Adrenal gland (tissue), 12 donors: ENCODE data around the gene RRP15. TPM values are rescaled to one million over a fixed set of nuclear protein-coding genes. Genes with fewer than 3 reads are reported as not detected.

Experiments
- DNase-seq, 7 donors: peaks; one replicate each; pipeline ENCODE4 v3.0.0-alpha.2; 2019 to 2020
- H3K27ac ChIP-seq, 5 donors: fragments of 200-600 bp; sonication (generic) in 4 of 5; 1 replicate in 3 of 5; 2 replicates in 2 of 5; pipeline versions ENCODE4 v1.5.1 to v1.8.0; 2016 to 2020; ENCODE audit warnings: mild to moderate bottlenecking in 1 of 5
- H3K27me3 ChIP-seq: fragments of 200-600 bp; 2 replicates; pipeline ENCODE4 v1.8.0; 2021
- H3K36me3 ChIP-seq, 2 donors: fragments of 200-600 bp; replicated peaks in 1 of 2; 1 replicate in 1 of 2; 2 replicates in 1 of 2; pipeline versions ENCODE4 v1.5.1 to v1.8.0; 2018 to 2022
- H3K4me1 ChIP-seq, 2 donors: fragments of 200-600 bp; replicated peaks in 1 of 2; 1 replicate in 1 of 2; 2 replicates in 1 of 2; pipeline versions ENCODE4 v1.5.1 to v1.8.0; 2018 to 2021
- H3K4me3 ChIP-seq, 4 donors: fragments of 200-600 bp; sonication (generic) in 3 of 4; one replicate each; pipeline ENCODE4 v1.5.1; 2016 to 2018
- H3K9me3 ChIP-seq, 3 donors: fragments of 200-600 bp; sonication (generic) in 1 of 3; replicated peaks in 1 of 3; 1 replicate in 2 of 3; 2 replicates in 1 of 3; pipeline versions ENCODE4 v1.5.1 to v1.8.0; 2016 to 2021
- CTCF ChIP-seq, 6 experiments: fragments of 450-650 bp in 4 of 6; fragments of 200-600 bp in 2 of 6; sonication (generic) in 1 of 6; IDR thresholded peaks; 1 replicate in 5 of 6; 2 replicates in 1 of 6; pipeline versions ENCODE4 v1.5.1 to v1.8.0; 2016 to 2021; ENCODE audit warnings: antibody characterized with exemption in 6 of 6, mild to moderate bottlenecking in 2 of 6, moderate library complexity in 1 of 6
- POLR2A ChIP-seq, 2 donors: fragments of 450-650 bp; IDR thresholded peaks; one replicate each; pipeline ENCODE4 v1.6.1; 2017; ENCODE audit warnings: antibody characterized with exemption in 2 of 2, mild to moderate bottlenecking in 2 of 2, moderate library complexity in 1 of 2
- WGBS, 4 donors: extraction: QIAGEN DNeasy Blood & Tissue Kit in 2 of 4; methylation state at CpG; one replicate each; pipeline versions ENCODE4 v1.1.5 to v1.1.7; 2013 to 2017; 5-methylcytosine and 5-hydroxymethylcytosine counted together
- intact Hi-C, 2 donors: fragments of 100-400 bp; cut with DNase I; formaldehyde crosslinking; loops; one replicate each; pipeline versions ENCODE4 v1.14.1 to v1.15.0; 2022 to 2023
- polyA plus RNA-seq, 3 donors: library from polyadenylated mRNA; stranded (reverse); fragments of 200-250 nt in 2 of 3; fragments of 350-450 nt in 1 of 3; fragmentation: Illumina TruSeq in 1 of 3; extraction: RNeasy Lipid Tissue Mini Kit (QIAGEN cat#74804) in 1 of 3; gene quantifications; one replicate each; pipeline ENCODE4 v1.2.3, GENCODE V29; 2013 to 2014
- total RNA-seq, 9 donors: library from RNA; depleted of rRNA in 4 of 9; stranded (reverse); fragments of >200 nt in 4 of 9; fragments of 120-200 nt in 1 of 9; fragmentation: NEBNext Ultra II Directional in 1 of 9; extraction: Animal tissue kit (Norgen Biotek cat#: 25700) in 1 of 9; gene quantifications; one replicate each; pipeline versions ENCODE4 v1.1.0 to v1.2.4, GENCODE V29; 2013 to 2023
- donor health status: healthy with polysubstance abuse.
- donor health status: Bipolar disorder and iron deficiency.
- donor health status: DM: yes; HTN: yes; CAD: no.
- donor health status: DM: no; HTN: no; CAD: no.
- donor health status: DM: no; HTN: no; CAD: no.
- donor health status: DM: yes; HTN: yes; CAD: no.

RRP15 gene
- total and polyA plus RNA-seq, 12 donors, result 1.3 to 24.0 (median 11.1) TPM

GRCh38 chr1:218332416-218332815 is 47.3 kb downstream of the RRP15 start:
- H3K36me3 ChIP-seq, result no peaks in the 10 kb centered on the region
- H3K4me1 ChIP-seq, result no peaks in the 10 kb centered on the region
- no peak overlapping the region for H3K4me3 ChIP-seq
- DNase-seq, result no peak
- intact Hi-C loops, result loop anchor here in 1 of 2 donors (10.0 kb wide), 1 partner anchor 1322 kb away; no protein-coding TSS in a partner anchor
- no peaks in the 10 kb centered on the region for H3K27me3 ChIP-seq
- H3K9me3 ChIP-seq, result no peaks in the 10 kb centered on the region
- no peak for TF ChIP-seq CTCF (IDR thresholded peaks at IDR 0.05)
- TF ChIP-seq POLR2A (IDR thresholded peaks at IDR 0.05), result no peak
- H3K27ac ChIP-seq, result no peak overlapping the region

GRCh38 chr1:218336328-218336727 is 51.2 kb downstream of the RRP15 start:
- intact Hi-C loops, result loop anchor here in 1 of 2 donors (5.0 to 10.0 kb wide), 2 partner anchors 186 to 1318 kb away; no protein-coding TSS in a partner anchor
- no peaks in the 10 kb centered on the region for H3K36me3 ChIP-seq
- no peaks in the 10 kb centered on the region for H3K27me3 ChIP-seq
- H3K4me1 ChIP-seq, result no peaks in the 10 kb centered on the region
- H3K4me3 ChIP-seq, result no peak overlapping the region
- H3K27ac ChIP-seq, result no peak overlapping the region
- TF ChIP-seq POLR2A (IDR thresholded peaks at IDR 0.05), result no peak
- TF ChIP-seq CTCF (IDR thresholded peaks at IDR 0.05), result no peak
- no peaks in the 10 kb centered on the region for H3K9me3 ChIP-seq
- WGBS, 4 donors, result 61 to 69% (median 61%) methylated on average over 2 of the region's 2 CpGs
- DNase-seq, result no peak

- H3K4me1 ChIP-seq, result no peaks in the 10 kb centered on the region
- TF ChIP-seq POLR2A (IDR thresholded peaks at IDR 0.05) (no peak), CTCF (IDR thresholded peaks at IDR 0.05) (peak; percentile 61 to 83 (median 74))
- intact Hi-C loops, result loop anchor here in 1 of 2 donors (5.0 to 10.0 kb wide), 2 partner anchors 183 to 1315 kb away; no protein-coding TSS in a partner anchor
- no peaks in the 10 kb centered on the region for H3K27me3 ChIP-seq
- H3K4me3 ChIP-seq, result no peak overlapping the region
- no peaks in the 10 kb centered on the region for H3K9me3 ChIP-seq
- H3K36me3 ChIP-seq, result no peaks in the 10 kb centered on the region
- no peak overlapping the region for H3K27ac ChIP-seq
- 0 to 4% (median 2%) methylated on average over 1 of the region's 1 CpG for WGBS, 4 donors
- DNase-seq, result no peak
Measured at GRCh38 chr1:218339267-218339831, 54.3 kb downstream of the RRP15 start.

GRCh38 chr1:218341325-218341724 is 56.2 kb downstream of the RRP15 start:
- no peaks in the 10 kb centered on the region for H3K27me3 ChIP-seq
- H3K36me3 ChIP-seq, result no peaks in the 10 kb centered on the region
- intact Hi-C loops, result loop anchor here in 1 of 2 donors (10.0 kb wide), 1 partner anchor 173 kb away; no protein-coding TSS in a partner anchor
- no peak overlapping the region for H3K27ac ChIP-seq
- no peak for DNase-seq
- TF ChIP-seq CTCF (IDR thresholded peaks at IDR 0.05) (no peak), POLR2A (IDR thresholded peaks at IDR 0.05) (no peak)
- 89 to 94% (median 91%) methylated on average over 1 of the region's 1 CpG for WGBS, 4 donors
- no peak overlapping the region for H3K4me3 ChIP-seq
- H3K9me3 ChIP-seq, result no peaks in the 10 kb centered on the region
- H3K4me1 ChIP-seq, result no peaks in the 10 kb centered on the region
